HG02973 (cell line): ENCODE measurements around the gene MCF2L.

ENCODE experiments used
- ATAC-seq: cut with Tn5 transposase; IDR thresholded peaks from one replicate; pipeline ENCODE4 v1.9.1; 2021; ENCODE audit warnings: moderate library complexity; ENCODE audit not compliant: unreplicated experiment

Gene MCF2L

GRCh38 chr13:112962911-112963625 lies 5.9 kb upstream of the MCF2L start:
- no peak for ATAC-seq

GRCh38 chr13:112963641-112964040 lies 5.4 kb upstream of the MCF2L start:
- ATAC-seq, result no peak

GRCh38 chr13:112964971-112965492 lies 4.0 kb upstream of the MCF2L start:
- ATAC-seq, result no peak

- no peak for ATAC-seq
Measured at GRCh38 chr13:112965573-112966115, 3.4 kb upstream of the MCF2L start.

GRCh38 chr13:112966776-112967175 lies 2.2 kb upstream of the MCF2L start:
- ATAC-seq, result no peak

GRCh38 chr13:112967686-112968379 lies 1.2 kb upstream of the MCF2L start:
- ATAC-seq, result no peak

- ATAC-seq, result no peak
Measured at GRCh38 chr13:112968380-112968909, 569 bp upstream of the MCF2L start.

GRCh38 chr13:112969692-112970338 lies 801 bp downstream of the MCF2L start:
- ATAC-seq, result no peak

- no peak for ATAC-seq
Measured at GRCh38 chr13:112970552-112971287, 1.7 kb downstream of the MCF2L start.

GRCh38 chr13:112971288-112971643 lies 2.3 kb downstream of the MCF2L start:
- no peak for ATAC-seq

GRCh38 chr13:112972258-112972657 lies 3.2 kb downstream of the MCF2L start:
- no peak for ATAC-seq

- ATAC-seq, result no peak
Measured at GRCh38 chr13:112972867-112973576, 4.0 kb downstream of the MCF2L start.

GRCh38 chr13:112973577-112973951 lies 4.5 kb downstream of the MCF2L start:
- no peak for ATAC-seq

GRCh38 chr13:112974125-112974524 lies 5.1 kb downstream of the MCF2L start:
- ATAC-seq, result no peak

- no peak for ATAC-seq
Measured at GRCh38 chr13:112974671-112975070, 5.7 kb downstream of the MCF2L start.

- ATAC-seq, result no peak
Measured at GRCh38 chr13:112975401-112975939, 6.5 kb downstream of the MCF2L start.

- no peak for ATAC-seq
Measured at GRCh38 chr13:112976526-112976925, 7.5 kb downstream of the MCF2L start.

GRCh38 chr13:112977091-112977490 lies 8.1 kb downstream of the MCF2L start:
- ATAC-seq, result no peak

- no peak for ATAC-seq
Measured at GRCh38 chr13:112977525-112977924, 8.5 kb downstream of the MCF2L start.
